Glomerular visceral epithelial cell (primary cell): ENCODE data around the gene OR2M4.
"Not testable (repeated sequence)": the region's sequence is repeated elsewhere in the genome, so short reads cannot be mapped to it uniquely, and the experiment has no call there.

Source experiments
- DNase-seq: peaks from one replicate; pipeline ENCODE4 v3.0.0-alpha.2; 2016; ENCODE audit errors: extremely low spot score

OR2M4 gene, protein sequence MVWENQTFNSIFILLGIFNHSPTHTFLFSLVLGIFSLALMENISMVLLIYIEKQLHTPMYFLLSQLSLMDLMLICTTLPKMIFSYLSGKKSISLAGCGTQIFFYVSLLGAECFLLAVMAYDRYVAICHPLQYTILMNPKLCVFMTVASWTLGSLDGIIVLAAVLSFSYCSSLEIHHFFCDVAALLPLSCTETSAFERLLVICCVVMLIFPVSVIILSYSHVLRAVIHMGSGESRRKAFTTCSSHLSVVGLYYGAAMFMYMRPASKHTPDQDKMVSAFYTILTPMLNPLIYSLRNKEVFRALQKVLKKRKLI

GRCh38 chr1:248231117-248231516 lies at the start of gene OR2M4:
OR2M4 (plus strand) TSS chr1:248231417; CDS start chr1:248238929, 7,512 bp downstream.
- no peak for DNase-seq

GRCh38 chr1:248183996-248184395 lies 47.2 kb upstream of the OR2M4 start:
- no peak for DNase-seq

DNA sequence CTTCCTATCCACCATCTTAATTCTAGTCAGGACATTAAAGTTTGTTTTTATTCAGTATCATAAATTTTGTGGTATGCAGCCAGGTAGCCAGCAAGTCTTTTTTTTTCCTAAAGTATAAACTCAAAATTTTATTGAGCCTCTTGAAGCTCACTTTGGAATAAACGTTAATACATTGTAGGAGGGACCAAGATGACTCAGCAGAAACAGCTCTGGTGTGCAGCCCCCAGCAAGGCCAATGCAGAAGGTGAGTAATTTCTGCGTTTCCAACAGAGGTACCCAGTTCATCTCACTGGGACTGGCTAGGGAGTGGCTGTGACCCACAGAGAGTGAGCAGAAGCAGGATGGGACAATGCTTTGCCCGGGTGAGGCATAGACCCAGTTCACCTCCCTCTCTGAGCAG lies 43.9 kb upstream of the OR2M4 start:
- DNase-seq = no peak

- DNase-seq = no peak
Observed at GRCh38 chr1:248189026-248189425, 42.2 kb upstream of the OR2M4 start.

DNA sequence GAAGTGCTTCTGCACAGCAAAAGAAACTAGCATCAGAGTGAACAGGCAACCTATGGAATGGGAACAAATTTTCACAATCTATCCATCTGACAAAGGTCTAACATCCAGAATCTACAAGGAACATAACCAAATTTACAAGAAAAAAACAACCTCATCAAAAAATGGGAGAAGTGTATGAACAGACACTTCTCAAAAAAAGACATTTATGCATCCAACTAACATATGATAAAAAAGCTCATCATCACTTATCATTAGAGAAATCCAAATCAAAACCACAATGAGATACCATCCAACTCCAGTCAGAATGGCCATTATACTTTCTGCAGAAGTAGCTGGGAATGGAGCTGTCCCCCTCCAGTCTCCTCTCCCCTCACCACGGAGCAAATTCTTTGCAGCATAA lies 37.1 kb upstream of the OR2M4 start:
- DNase-seq = no peak

GRCh38 chr1:248196965-248197364 lies 34.3 kb upstream of the OR2M4 start, which contains the start of gene OR2M3:
OR2M3 (plus strand) TSS chr1:248197265; CDS start chr1:248203068, 5,803 bp downstream.
- DNase-seq = no peak

GRCh38 chr1:248215880-248216279 lies 15.3 kb upstream of the OR2M4 start:
- no peak for DNase-seq

GRCh38 chr1:248225537-248225936 lies 5.7 kb upstream of the OR2M4 start:
- no peak for DNase-seq

- no peak for DNase-seq
Observed at GRCh38 chr1:248229360-248229908, 1.8 kb upstream of the OR2M4 start.

DNA sequence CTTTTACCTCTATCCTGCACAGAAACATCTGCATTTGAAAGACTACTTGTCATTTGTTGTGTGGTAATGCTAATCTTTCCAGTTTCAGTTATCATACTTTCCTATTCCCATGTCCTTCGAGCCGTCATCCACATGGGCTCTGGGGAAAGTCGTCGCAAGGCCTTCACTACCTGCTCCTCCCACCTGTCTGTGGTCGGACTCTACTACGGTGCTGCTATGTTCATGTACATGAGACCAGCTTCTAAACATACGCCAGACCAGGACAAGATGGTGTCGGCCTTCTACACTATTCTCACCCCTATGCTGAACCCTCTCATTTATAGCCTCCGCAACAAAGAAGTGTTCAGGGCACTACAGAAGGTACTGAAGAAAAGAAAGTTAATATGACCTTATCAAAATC lies 8.3 kb downstream of the OR2M4 start:
- no peak for DNase-seq

GRCh38 chr1:248243204-248243603 lies 12.0 kb downstream of the OR2M4 start:
- DNase-seq = peak; percentile 6

GRCh38 chr1:248259309-248259708 lies 28.1 kb downstream of the OR2M4 start:
- DNase-seq = not testable (repeated sequence)

DNA sequence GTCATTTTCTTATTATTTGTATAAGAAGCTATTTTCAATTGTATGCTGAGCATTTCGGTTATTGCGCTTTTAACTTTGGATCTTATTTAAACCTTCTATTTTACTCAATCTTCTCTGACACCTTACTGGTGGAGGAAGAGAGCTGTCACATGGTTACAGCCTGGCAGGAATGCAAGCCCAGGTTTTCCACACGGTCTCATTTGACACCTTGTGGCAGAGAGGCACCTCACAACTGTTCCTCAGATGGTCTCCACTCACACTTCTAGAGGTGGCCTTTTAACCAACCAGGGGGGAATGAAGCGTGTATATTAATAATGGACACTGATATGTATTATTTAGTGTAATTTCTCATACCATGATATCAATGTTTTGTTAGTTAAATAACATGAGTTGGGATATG lies 37.0 kb downstream of the OR2M4 start:
- no peak for DNase-seq

DNA sequence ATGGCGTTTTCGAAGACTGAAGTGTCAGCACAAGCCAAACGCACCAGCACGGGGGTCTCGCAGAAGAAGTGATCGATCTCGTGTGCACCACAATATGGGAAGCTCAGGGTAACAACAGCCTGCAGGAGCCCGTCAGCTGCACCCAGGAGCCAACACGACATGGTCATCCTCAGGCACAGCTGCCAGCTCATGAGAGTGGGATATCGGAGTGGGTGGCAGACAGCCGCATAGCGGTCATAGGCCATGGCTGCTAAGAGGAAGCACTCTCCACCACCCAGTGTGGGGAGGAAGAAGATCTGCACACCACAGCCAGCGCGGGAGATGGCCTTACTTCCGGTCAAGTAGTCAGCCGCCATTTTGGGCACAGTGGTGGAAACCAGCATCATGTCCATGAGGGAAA lies 42.0 kb downstream of the OR2M4 start:
- DNase-seq = not testable (repeated sequence)

DNA sequence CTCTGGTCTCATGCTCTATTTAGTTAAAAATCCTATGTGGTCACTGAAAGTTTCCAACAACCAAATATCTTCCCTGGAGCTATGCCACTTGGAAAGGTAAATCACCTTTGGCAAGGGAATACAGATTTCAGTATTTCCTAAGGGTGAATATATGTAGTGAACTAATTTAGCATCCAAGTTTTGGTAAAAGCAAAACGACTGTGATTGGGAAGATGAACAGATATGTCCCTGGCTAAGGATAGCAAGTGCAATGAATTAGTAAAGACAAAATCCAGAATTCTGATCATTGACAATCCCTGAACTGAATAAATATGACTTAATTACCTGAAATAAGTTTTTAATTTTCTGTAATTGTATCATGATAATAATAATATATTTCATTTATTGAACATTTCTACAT lies 46.7 kb downstream of the OR2M4 start, which contains the start of gene OR2T33:
Gene OR2T33, minus strand, starts transcription at position 101 of the 400 bp plus-strand sequence. CDS start 4,162 bp downstream, outside the sequence.
- DNase-seq = no peak

GRCh38 chr1:248288391-248288790 lies 57.2 kb downstream of the OR2M4 start:
- no peak for DNase-seq
